Measurements from ENCODE around the gene BEND3.

BEND3 gene

GRCh38 chr6:107061125-107062020 lies 53.9 kb downstream of the BEND3 start:
- H3K36me3 ChIP-seq (ENCODE audit: control insufficient read depth, insufficient read depth, low read length): 0 out of 2 replicates have a peak, but pooled peaks cover 3% of the 10 kb centered on the region
- no peaks in the 10 kb centered on the region for H3K27me3 ChIP-seq (ENCODE audit: control insufficient read depth, insufficient read depth, low read length)
- H3K9ac ChIP-seq (ENCODE audit: low read depth, low read length): no peak overlapping the region
- H3K4me3 ChIP-seq (ENCODE audit: low read depth, low read length): peak overlapping the region; percentile 24
- H3K4me1 ChIP-seq (ENCODE audit: control insufficient read depth, insufficient read depth, low read length): peaks cover 14% of the 10 kb centered on the region
- peak overlapping the region; percentile 78 for H3K27ac ChIP-seq (ENCODE audit: low read depth, low read length)
- H3K9me3 ChIP-seq (ENCODE audit: control insufficient read depth, insufficient read depth, low read length): no peaks in the 10 kb centered on the region

- Histone ChIP-seq H3K9me3 (ENCODE audit: control insufficient read depth, insufficient read depth, low read length) (no peaks in the 10 kb centered on the region), H3K36me3 (ENCODE audit: control insufficient read depth, insufficient read depth, low read length) (no peaks in the 10 kb centered on the region), H3K27ac (ENCODE audit: low read depth, low read length) (peak overlapping the region; percentile 78), H3K4me3 (ENCODE audit: low read depth, low read length) (no peak overlapping the region), H3K27me3 (ENCODE audit: control insufficient read depth, insufficient read depth, low read length) (no peaks in the 10 kb centered on the region), H3K4me1 (ENCODE audit: control insufficient read depth, insufficient read depth, low read length) (peaks cover 14% of the 10 kb centered on the region), H3K9ac (ENCODE audit: low read depth, low read length) (no peak overlapping the region)
These were observed 54.6 kb downstream of the BEND3 start for GRCh38 chr6:107060704-107061103.

- Histone ChIP-seq H3K9me3 (ENCODE audit: control insufficient read depth, insufficient read depth, low read length) (no peaks in the 10 kb centered on the region), H3K4me1 (ENCODE audit: control insufficient read depth, insufficient read depth, low read length) (peaks cover 14% of the 10 kb centered on the region), H3K36me3 (ENCODE audit: control insufficient read depth, insufficient read depth, low read length) (no peaks in the 10 kb centered on the region), H3K27me3 (ENCODE audit: control insufficient read depth, insufficient read depth, low read length) (no peaks in the 10 kb centered on the region), H3K9ac (ENCODE audit: low read depth, low read length) (no peak overlapping the region), H3K4me3 (ENCODE audit: low read depth, low read length) (no peak overlapping the region), H3K27ac (ENCODE audit: low read depth, low read length) (no peak overlapping the region)
These were observed 55.7 kb downstream of the BEND3 start for GRCh38 chr6:107059606-107060005.

- no peaks in the 10 kb centered on the region for H3K27me3 ChIP-seq (ENCODE audit: control insufficient read depth, insufficient read depth, low read length)
- H3K9me3 ChIP-seq (ENCODE audit: control insufficient read depth, insufficient read depth, low read length): no peaks in the 10 kb centered on the region
- no peak overlapping the region for H3K9ac ChIP-seq (ENCODE audit: low read depth, low read length)
- H3K36me3 ChIP-seq (ENCODE audit: control insufficient read depth, insufficient read depth, low read length): no peaks in the 10 kb centered on the region
- H3K27ac ChIP-seq (ENCODE audit: low read depth, low read length): no peak overlapping the region
- peaks cover 14% of the 10 kb centered on the region for H3K4me1 ChIP-seq (ENCODE audit: control insufficient read depth, insufficient read depth, low read length)
- H3K4me3 ChIP-seq (ENCODE audit: low read depth, low read length): no peak overlapping the region
These were observed 57.6 kb downstream of the BEND3 start for GRCh38 chr6:107057679-107058078.

GRCh38 chr6:107056796-107057195 lies 58.5 kb downstream of the BEND3 start:
- no peak overlapping the region for H3K9ac ChIP-seq (ENCODE audit: low read depth, low read length)
- H3K9me3 ChIP-seq (ENCODE audit: control insufficient read depth, insufficient read depth, low read length): no peaks in the 10 kb centered on the region
- H3K36me3 ChIP-seq (ENCODE audit: control insufficient read depth, insufficient read depth, low read length): no peaks in the 10 kb centered on the region
- H3K27me3 ChIP-seq (ENCODE audit: control insufficient read depth, insufficient read depth, low read length): no peaks in the 10 kb centered on the region
- peaks cover 12% of the 10 kb centered on the region for H3K4me1 ChIP-seq (ENCODE audit: control insufficient read depth, insufficient read depth, low read length)
- H3K4me3 ChIP-seq (ENCODE audit: low read depth, low read length): no peak overlapping the region
- H3K27ac ChIP-seq (ENCODE audit: low read depth, low read length): no peak overlapping the region

GRCh38 chr6:107047807-107048206 lies 67.5 kb downstream of the BEND3 start:
- Histone ChIP-seq H3K4me1 (ENCODE audit: control insufficient read depth, insufficient read depth, low read length) (no peaks in the 10 kb centered on the region), H3K9me3 (ENCODE audit: control insufficient read depth, insufficient read depth, low read length) (no peaks in the 10 kb centered on the region), H3K9ac (ENCODE audit: low read depth, low read length) (no peak overlapping the region), H3K27me3 (ENCODE audit: control insufficient read depth, insufficient read depth, low read length) (no peaks in the 10 kb centered on the region), H3K36me3 (ENCODE audit: control insufficient read depth, insufficient read depth, low read length) (peaks cover 17% of the 10 kb centered on the region), H3K27ac (ENCODE audit: low read depth, low read length) (no peak overlapping the region), H3K4me3 (ENCODE audit: low read depth, low read length) (no peak overlapping the region)

- H3K4me3 ChIP-seq (ENCODE audit: low read depth, low read length): no peak overlapping the region
- H3K4me1 ChIP-seq (ENCODE audit: control insufficient read depth, insufficient read depth, low read length): no peaks in the 10 kb centered on the region
- peak overlapping the region; percentile 11 for H3K27ac ChIP-seq (ENCODE audit: low read depth, low read length)
- H3K36me3 ChIP-seq (ENCODE audit: control insufficient read depth, insufficient read depth, low read length): peaks cover 20% of the 10 kb centered on the region
- H3K9me3 ChIP-seq (ENCODE audit: control insufficient read depth, insufficient read depth, low read length): no peaks in the 10 kb centered on the region
- no peak overlapping the region for H3K9ac ChIP-seq (ENCODE audit: low read depth, low read length)
- no peaks in the 10 kb centered on the region for H3K27me3 ChIP-seq (ENCODE audit: control insufficient read depth, insufficient read depth, low read length)
These were observed 69.3 kb downstream of the BEND3 start for GRCh38 chr6:107045826-107046675.

- Histone ChIP-seq H3K36me3 (ENCODE audit: control insufficient read depth, insufficient read depth, low read length) (no peaks in the 10 kb centered on the region), H3K27me3 (ENCODE audit: control insufficient read depth, insufficient read depth, low read length) (no peaks in the 10 kb centered on the region), H3K4me3 (ENCODE audit: low read depth, low read length) (no peak overlapping the region), H3K27ac (ENCODE audit: low read depth, low read length) (no peak overlapping the region), H3K4me1 (ENCODE audit: control insufficient read depth, insufficient read depth, low read length) (no peaks in the 10 kb centered on the region), H3K9ac (ENCODE audit: low read depth, low read length) (no peak overlapping the region), H3K9me3 (ENCODE audit: control insufficient read depth, insufficient read depth, low read length) (no peaks in the 10 kb centered on the region)
These were observed 82.2 kb downstream of the BEND3 start for GRCh38 chr6:107033126-107033525.

GRCh38 chr6:107032051-107032450 lies 83.3 kb downstream of the BEND3 start:
- no peak overlapping the region for H3K9ac ChIP-seq (ENCODE audit: low read depth, low read length)
- no peak overlapping the region for H3K4me3 ChIP-seq (ENCODE audit: low read depth, low read length)
- H3K36me3 ChIP-seq (ENCODE audit: control insufficient read depth, insufficient read depth, low read length): no peaks in the 10 kb centered on the region
- no peak overlapping the region for H3K27ac ChIP-seq (ENCODE audit: low read depth, low read length)
- H3K9me3 ChIP-seq (ENCODE audit: control insufficient read depth, insufficient read depth, low read length): no peaks in the 10 kb centered on the region
- H3K27me3 ChIP-seq (ENCODE audit: control insufficient read depth, insufficient read depth, low read length): no peaks in the 10 kb centered on the region
- H3K4me1 ChIP-seq (ENCODE audit: control insufficient read depth, insufficient read depth, low read length): no peaks in the 10 kb centered on the region

GRCh38 chr6:107030151-107030550 lies 85.2 kb downstream of the BEND3 start:
- no peak overlapping the region for H3K9ac ChIP-seq (ENCODE audit: low read depth, low read length)
- H3K27me3 ChIP-seq (ENCODE audit: control insufficient read depth, insufficient read depth, low read length): no peaks in the 10 kb centered on the region
- H3K4me1 ChIP-seq (ENCODE audit: control insufficient read depth, insufficient read depth, low read length): no peaks in the 10 kb centered on the region
- no peaks in the 10 kb centered on the region for H3K9me3 ChIP-seq (ENCODE audit: control insufficient read depth, insufficient read depth, low read length)
- H3K27ac ChIP-seq (ENCODE audit: low read depth, low read length): no peak overlapping the region
- H3K4me3 ChIP-seq (ENCODE audit: low read depth, low read length): no peak overlapping the region
- H3K36me3 ChIP-seq (ENCODE audit: control insufficient read depth, insufficient read depth, low read length): no peaks in the 10 kb centered on the region

GRCh38 chr6:107026965-107027364 lies 88.3 kb downstream of the BEND3 start:
- Histone ChIP-seq H3K36me3 (ENCODE audit: control insufficient read depth, insufficient read depth, low read length) (no peaks in the 10 kb centered on the region), H3K4me1 (ENCODE audit: control insufficient read depth, insufficient read depth, low read length) (no peaks in the 10 kb centered on the region), H3K27me3 (ENCODE audit: control insufficient read depth, insufficient read depth, low read length) (no peaks in the 10 kb centered on the region), H3K9me3 (ENCODE audit: control insufficient read depth, insufficient read depth, low read length) (no peaks in the 10 kb centered on the region), H3K4me3 (ENCODE audit: low read depth, low read length) (no peak overlapping the region), H3K9ac (ENCODE audit: low read depth, low read length) (no peak overlapping the region), H3K27ac (ENCODE audit: low read depth, low read length) (no peak overlapping the region)
